AML-193 (cell line): ENCODE results near the gene INAVA.

ENCODE experiments used
- DNase-seq, 2 experiments: peaks; one replicate each; lab custom pipeline; 2025; lab: John Stamatoyannopoulos, UW

Gene INAVA

DNA sequence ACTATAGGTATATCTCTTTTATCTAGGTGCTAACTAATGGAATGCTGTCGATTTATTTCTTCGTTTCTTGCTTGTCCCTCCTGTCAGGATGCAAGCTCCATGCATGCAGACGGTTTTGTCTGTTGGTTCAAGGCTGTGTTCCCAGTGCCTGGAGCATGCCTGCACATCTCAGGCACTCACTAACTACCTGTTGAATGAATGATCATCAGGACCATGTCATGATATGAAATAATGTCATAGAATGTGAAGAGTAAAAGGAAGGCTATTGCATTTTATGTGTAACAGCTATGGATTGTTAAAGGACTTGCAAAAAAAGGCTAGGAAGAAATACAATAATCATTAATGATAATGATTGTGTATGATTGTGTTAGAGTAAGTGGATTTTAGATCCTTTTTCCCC, 17.7 kb upstream of the INAVA start:
- DNase-seq = no peak

DNA sequence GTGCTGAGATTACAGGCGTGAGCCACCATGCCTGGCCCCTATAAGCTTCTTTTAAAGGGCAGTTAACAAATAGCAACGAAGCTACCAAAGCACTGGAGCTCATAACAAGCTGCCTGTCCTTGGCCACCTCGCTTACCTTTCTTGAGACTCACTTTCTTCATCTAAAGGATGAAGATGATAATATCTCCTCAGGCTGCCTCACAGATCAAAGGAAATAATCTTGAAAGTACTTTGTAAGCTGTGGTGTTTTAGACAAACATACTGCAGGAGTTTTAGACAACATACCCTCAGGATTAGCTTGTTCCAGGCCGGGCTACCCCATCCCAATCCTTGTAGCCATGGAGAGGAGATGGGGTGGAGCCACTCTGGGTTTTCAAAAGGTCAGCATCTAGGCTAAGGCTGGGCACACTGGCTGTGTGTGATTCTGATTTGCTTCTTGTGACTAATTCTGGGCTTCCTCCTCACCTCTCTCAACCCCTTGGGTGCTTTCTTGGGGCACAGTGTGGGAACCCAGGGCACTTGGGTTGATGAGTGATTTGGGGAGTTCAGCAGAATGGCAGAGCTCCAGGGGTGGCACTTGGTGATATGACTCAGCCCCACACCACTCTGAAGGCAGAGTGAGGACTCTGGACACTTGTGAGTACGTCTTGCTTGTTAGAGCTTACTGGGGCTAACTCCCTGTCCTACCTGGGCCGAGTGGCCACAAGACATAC, 16.7 kb upstream of the INAVA start:
- DNase-seq = no peak

DNA sequence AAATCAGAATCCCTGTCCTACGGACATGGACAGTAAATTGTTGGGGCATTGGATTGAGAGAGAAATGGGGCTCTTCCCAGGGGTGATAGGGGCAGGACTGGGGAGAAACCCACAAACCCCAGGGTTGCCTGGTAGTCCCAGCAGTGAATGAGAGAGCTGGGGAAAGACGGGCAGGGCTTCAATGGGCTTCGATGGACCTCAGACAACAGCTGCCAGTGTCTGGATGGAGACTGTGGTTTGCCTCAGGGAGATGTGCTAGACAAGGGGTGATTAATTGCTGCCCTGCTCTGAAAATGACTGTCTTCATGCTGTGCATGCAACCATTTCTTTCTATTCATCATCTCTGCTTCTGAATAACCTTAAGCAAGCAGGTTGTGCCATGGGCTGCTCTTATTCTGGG, 14.5 kb upstream of the INAVA start:
- DNase-seq = no peak

DNA sequence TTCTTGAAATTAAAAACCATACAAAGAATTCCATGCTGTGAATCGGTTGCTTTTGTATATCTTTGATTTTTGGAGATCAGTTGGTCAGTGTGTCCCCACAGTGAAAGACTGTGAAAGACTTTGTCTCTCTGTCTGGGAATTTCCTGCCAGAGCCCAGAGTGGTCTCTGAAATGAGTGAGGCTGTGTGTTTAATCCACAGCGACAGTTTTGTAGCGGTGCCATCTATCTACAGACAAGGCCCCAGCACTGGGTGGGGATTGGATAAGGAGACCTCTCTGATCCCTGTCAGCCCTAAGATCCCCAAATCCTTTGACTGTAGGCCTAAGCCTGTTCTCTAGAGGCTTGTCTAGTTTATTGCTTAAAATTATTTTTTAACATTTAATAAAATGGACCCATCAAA, 11.6 kb upstream of the INAVA start:
- DNase-seq = no peak

DNA sequence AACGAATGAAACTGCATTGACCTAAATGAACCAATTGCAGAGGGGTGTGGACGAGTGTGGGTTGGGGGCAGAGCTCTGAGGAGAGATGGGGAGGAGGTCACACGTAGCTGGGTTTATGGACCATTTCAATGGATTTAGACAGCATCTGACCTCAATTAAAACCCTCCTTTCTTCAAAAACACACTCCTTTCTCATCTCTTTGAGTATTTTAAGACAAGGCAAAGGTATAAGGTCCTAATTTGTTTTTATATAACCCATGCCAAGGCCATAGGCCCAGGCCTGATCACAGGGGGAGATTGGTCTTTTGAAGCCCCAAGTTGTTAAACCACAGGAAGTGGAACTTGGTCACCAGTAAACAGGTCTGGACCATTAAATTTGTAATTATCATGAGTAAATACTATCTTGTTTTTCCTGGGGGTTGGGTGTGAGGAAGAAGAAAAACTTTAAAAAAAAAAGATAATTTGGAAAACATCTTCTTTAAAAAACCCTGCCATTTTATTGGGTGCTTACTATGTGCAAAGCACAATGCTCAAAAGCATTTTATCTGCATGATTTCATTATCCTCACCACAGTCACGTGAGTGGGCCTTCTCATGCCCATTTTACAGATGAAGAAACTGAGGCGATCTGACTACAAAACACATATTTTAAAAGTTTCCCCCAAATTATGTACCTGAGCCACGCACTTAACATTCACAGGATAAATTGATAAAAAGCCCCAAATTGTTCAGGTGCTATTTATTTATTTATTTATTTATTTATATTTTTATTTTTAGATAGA, 8.9 kb upstream of the INAVA start:
- no peak for DNase-seq

DNA sequence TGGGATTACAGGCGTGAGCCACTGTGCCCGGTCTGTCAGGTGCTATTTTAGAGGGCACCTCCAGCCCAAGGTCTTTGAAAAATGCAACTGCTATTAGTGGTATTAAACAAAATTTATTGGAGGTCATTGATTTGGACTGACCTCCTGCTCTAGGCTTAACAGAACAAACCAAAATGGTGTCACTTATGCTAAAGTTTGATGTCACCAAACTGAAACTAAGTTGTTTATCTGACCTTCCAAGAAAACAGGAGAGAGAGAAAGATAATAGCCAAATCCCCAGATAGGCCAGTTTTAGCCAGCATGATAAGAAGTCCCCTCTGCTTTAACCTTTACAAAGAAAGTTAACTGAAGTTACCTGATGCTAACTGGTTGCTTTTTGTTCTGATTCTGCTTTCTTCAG, 8.1 kb upstream of the INAVA start:
- no peak for DNase-seq

DNA sequence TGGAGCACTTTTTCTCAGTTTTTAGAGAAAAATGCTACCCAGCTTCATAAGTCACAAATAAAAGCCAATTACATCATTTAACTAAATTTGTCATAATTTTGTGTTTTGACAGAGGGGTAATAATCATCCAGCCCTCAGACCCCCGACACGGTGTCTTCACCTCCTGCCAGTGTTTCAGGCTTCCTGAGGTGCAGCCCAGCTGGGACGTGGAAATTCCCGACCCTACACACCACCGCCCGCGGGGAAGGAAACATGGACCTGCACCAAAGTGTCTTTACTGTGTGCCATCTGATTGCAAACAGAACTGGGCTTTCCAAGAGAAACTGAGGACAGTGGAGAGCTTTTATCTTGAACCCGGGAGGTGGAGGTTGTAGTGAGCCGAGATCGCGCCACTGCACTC, 7.7 kb upstream of the INAVA start:
- DNase-seq = no peak

DNA sequence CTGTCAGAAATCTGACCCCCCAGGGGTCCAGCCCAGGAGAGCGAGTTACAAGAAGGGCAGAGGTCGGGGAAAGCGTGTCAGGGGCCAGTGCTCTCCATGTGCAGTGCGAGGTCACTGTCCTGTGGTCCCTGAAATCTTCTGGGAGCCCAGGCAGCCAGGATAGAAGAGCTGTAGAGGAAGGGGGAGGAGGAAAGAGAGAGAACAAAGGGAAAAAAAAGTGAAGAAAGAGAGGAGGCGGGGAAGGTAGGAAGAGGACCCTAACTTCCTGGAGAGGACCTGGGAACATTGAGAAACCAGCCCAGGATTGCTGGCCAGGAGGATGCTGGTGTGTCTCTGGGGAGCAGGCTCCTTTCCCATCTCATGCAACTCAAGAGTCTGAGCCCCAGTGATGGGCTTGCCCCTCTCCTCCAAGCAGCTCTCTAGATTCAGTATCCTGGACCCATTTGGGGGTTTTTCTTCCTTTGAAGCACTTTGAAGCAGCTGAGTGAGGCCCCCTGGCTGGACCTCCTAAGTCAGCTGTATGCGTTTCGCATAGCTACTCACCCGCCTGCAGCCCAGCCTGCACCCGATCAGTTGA, 6.8 kb upstream of the INAVA start:
- DNase-seq = no peak

DNA sequence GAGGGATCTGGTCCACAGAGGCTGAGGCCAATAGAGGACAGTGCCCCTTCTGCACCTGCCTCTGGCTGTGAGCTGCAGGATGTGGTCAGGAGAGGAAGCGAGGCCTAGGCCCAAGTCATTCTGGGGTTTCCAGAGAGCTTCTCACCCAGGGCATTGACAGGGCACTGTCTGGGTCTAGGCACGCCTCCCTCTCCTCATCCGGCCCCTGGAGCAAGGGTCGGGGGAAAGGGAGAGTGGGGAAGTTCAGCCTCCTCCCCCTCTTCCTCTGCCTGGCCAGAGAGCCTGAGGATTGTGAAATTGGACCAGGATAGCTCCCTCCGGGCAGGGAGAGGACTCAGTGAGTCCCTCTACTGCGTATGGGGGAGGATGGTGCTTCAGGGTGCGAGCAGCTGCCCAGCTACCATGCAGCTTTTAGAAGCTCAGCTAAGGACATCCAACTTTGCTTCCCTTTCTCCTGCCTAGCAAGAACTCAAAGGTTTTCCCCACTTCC, 6.3 kb upstream of the INAVA start:
- DNase-seq = peak; percentile 98

DNA sequence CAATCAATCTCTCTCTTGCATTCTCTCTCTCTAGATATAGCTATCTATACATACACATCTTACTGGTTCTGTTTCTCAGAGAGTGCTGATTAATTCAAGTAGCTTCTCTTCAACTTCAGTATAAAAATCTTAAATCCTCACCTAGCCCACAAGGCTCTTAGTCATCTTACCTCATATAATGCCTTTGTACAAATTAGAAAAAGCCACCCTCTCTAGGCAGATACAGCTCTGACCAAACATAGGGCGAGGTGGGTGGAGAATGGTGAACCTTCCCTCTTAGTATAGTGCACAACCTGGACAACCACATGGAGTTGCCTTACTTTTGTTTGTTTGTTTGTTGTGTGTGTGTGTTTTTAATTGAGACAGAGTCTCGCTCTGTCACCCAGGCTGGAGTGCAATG, 5.1 kb upstream of the INAVA start:
- no peak for DNase-seq

DNA sequence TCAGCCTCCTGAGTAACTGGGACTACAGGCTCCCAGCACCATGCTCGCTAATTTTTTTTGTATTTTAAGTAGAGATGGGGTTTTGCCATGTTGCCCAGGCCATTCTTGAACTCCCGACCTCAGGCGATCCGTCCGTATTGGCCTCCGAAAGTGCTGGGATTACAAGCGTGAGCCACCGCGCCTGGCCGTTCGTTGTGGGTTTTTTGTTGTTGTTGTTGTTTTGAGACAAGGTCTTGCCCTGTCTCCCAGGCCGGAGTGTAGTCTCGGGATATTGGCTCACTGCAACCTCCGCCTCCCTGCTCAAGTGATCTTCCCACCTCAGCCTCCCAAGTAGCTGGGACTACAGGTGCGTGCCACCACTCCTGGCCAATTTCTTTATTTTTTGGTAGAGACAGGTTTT, 4.7 kb upstream of the INAVA start:
- no peak for DNase-seq

DNA sequence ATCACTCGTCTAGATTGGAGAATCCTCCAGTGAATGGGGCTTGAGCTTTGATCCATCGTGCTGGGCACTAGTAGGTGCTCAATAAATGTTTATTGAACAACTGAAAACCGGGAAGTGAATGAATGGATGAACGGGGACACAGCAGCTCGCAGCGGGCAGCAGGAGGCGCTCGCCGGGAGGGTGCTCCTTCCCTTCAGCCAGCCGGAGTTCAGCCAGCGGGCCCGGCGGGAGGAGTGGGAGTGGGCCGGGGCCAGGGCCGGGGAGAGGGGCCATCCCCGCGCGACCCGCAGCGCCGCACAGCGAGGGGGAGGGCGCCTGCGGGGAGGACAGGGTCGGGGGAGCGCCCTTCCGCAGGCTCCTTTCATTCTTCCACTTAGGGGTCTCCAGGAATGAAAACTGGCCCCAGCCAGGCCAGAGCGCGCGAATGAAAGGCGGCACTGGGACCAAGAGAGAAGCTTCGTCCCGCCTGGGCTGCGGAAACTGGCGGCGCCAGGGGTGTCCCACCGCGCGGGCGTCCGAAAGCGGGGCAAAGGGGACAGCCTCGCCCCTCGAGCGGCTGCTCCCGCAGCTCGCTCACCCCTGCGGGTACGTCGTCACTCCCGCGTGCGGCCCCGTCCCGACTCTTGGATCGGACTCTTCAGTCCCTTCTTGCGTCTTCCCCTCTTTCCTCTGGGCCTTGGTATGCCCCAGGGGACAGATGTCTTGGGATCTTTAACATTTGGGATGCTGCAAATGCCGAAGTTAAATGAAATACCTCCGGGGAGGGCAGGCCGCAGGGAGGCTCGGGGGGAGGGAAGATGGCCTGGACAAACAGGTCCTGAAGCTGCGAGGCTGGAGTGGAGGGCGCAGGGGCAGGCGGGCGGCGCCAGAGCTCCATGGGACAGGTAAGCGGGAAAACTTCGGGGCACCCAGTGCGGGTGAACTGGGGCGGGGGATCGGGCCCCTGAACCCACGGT, 3.6 kb upstream of the INAVA start:
- no peak for DNase-seq

DNA sequence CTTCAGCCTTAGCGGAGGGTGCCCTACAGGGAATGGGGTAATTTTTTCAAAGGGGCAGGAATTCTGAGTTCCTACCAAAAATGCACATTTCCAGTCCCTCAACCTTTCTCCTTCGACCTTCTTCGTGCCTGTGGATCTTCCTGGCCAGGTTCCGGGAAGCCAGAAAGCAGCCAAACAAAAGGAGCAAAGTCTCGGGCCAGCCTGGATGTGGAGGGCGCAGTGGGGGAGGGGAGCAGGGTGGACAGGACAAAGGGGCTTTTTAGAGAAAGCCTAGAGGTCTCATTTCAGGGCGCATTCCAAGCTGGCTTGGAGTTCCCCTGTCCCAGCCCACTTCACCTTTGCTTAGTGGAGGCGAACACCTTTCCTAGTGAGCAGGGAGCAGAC, 2.9 kb upstream of the INAVA start:
- DNase-seq = no peak

DNA sequence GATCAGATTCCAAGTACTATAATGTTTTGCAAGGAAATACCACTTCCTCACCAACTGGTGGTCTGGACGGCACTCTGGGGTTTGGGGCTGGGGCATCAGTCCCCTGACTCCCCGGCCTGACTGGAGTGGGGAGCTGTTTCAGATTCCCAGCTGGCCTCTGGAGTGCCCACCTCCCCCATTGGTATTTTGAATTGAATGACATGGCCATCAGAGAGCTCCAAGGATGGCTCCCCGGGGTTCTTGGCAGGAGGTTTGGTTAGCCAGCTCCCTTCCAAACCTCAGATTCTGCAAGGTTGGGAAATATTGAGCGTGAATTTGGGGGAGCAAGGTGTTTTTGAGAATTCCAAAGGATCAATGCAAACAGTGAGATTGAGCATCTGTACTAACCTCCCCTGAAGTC, 2.2 kb upstream of the INAVA start:
- DNase-seq = no peak

DNA sequence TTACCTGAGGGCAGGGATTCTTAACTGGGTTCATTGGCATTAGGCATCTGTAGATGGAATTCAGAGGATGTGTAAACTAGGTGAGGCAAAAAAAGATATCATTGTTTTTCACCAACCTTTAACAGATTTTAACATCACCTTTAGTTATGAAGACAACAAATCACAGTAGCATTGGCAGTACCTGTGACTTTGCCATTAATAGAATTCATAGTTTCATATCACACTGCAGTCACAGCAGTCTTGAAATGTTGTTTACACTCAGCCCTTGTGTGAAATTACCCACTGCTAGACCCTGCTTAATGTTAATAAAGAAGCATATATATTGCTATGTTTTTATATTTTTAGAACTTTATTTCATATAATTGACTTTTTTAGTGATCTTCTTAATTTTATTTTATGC, 1.7 kb upstream of the INAVA start:
- DNase-seq = no peak

DNA sequence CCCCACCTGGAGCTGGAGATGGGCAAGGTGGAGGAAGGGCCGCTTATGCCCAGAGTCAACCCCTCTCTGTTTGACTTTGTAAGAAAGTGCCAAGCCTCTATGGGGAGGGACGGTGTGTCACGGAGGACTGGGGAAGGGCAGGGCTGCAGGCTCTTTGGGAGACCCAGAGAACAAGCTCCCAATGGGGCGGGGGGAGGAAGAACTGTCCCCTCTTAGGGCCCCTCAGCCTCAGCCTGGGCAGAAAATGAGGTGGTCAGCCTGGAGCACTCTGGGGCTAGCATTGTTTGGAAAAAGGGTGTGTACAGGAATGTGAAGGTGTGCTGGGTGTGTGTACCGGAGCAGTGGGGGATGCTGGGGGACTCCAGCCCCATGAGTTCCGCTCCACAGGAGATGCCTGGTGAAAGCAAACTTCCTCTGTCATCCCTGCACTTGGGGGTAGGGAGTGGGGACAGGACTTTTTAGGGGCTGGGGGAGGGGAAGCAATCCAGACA, 1.2 kb upstream of the INAVA start:
- no peak for DNase-seq

DNA sequence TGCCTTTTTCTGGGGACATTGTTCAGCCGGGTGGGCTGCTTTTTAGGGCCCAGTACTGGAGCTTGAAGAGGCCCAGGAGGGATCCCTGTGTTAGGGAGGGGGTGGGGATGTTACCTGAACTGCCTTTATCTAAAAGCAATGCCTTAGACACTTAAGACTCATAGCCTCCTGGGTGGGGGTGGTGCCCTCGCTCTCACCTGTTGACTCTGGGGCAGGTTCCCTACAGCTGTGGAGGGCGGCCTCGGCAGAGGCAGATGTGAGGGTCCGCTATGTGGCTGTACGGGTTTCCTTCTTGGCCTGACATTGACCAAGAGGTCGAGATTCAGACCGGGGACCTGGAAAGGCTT, 716 bp downstream of the INAVA start:
- DNase-seq = no peak

DNA sequence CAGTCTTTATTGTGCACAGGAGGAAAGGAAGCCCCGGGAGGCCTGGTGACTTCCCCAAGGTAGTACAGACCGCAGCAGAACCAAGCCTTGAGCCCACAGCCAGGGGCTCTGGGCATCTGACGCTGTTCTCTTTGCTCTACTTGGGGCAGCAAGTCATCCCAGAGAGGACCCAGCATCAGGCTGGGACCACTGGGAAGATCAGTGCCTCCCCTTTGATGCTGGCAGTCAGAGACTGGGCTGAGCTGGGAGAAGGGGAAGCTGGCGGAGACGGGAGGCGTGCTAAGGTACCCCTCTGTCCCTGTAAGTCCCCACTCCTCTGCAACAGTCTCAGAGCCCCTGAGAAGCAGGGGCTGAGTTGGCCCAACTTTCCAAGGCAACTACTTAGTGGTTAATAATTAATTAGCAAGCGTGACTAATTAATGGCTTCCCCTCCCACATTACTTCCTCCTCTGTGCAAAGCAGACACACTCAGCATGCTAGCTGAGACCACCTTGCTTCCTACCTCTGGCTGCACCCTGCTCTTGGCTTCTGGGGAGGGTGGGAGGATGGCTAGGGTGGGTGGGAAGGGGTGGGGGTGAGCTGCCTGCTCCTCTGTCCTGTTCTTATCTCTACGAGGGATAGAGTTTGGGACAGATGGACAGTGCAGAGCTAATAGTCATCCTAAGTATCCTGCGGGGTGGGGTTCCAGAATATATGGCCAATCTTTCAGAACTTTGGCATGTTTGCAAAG, 1.3 kb downstream of the INAVA start:
- DNase-seq = no peak

DNA sequence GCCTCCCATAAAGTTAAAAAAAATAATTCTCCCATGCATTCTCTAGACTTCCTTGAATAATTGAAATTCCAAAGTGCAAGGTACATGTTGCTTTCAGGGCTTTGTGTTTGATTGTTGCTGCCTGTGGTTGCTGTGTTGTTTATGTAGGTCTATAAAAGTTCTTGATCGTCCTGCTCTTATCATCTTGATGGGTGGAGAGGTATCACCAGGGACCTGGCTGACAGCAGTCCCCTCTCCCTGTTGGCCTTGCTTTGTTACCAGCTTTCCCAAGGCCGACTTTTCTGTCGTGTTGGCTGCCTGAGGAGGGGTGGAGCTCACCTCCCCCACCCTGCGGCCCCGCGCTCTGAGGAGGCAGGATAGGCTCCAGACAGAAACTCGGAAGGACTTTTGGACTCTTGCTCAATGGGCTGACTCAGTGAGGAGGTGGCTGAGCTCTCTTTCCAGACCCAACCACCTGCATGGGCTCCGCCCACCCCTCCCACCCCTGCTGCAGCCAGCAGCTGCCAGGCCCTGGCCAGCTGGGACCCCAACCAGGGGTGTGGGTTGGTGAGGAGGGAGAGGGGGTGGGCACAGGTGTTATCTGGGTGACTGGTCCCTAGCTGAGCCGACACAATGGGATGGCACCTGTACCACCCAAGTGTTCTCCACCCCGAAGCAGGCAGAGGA, 2.0 kb downstream of the INAVA start:
- DNase-seq = no peak

DNA sequence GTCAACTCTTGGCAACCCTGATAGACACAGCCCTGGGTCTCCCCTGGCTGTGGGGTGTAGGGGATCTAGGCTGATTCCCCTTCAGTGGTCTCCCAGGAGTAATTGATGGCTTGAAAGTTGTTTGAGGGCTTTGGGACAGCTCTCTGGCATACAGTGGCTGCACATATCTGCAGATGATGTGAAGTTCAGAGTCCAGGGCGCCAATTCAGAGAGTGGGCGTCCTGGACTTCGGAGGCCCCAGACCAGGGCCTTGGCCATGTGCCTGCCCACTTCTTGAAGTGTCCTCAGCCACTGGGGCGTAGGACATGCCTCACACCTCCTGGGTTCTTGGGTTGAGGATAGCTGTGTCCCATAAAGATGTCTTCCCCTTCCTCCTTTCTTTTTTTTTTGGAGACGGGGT, 2.6 kb downstream of the INAVA start:
- no peak for DNase-seq

DNA sequence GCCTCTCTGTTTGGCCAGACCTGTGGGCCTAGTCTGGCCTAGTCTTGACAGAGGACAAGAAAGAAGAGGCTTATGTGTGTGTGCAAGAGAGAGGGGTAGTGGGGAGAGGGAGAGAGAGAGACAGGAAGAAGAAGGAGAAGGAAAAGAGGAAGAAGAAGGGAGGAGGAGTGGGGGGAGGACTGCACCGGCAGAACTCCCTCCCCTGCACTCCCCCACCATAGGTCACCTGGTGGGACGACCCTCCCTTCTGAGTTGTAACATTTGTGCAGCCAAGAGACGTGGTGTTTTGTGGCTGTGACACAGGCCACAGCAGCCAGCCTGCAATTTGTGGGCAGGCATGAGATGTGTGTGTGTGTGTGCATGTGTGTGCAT, 4.3 kb downstream of the INAVA start:
- DNase-seq = peak in 1 of 2 experiments; percentile 12
